Inflammatory macrophage treated with lipopolysaccharide for 4 hours (primary cell): ENCODE data around the gene TPSG1.
"Not testable (repeated sequence)": the region's sequence is repeated elsewhere in the genome, so short reads cannot be mapped to it uniquely, and the experiment has no call there.

Experiments
- DNase-seq: peaks from one replicate; pipeline ENCODE4 v3.0.0-alpha.2; 2020

Gene TPSG1

DNA sequence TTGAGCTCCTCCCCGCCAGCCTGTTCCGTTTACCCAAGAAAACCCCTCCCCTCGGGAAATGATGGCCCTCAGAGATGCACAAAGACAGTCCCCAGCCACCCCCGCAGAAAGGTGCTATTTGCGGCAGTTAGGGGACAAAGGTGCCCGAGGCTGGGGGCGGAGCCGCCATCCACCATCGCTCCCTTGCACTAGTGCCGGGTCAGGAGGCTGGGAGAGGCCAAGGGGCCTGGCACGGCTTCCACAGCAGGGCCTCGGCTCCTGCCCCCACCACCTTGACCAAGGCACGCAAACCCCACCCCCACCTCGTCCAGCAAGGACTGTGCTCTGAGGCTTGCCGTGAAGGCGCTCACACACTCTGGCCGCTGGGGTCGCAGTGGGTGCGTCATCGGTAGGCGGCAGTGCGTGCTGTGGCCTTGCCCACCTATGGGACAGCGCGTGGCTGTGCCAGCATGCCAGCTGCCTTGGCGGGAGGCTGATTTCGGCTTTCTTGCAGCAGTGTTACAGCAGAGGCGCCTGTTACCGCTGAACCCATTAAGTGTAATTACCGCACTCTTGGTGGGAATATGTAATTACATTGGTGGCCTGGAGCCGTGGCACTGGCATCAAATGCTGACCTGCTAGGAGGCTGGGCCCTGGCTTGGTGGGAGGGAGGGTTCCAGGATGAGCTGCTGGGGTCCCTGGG is 31.8 kb downstream of the TPSG1 start:
- DNase-seq: no peak

DNA sequence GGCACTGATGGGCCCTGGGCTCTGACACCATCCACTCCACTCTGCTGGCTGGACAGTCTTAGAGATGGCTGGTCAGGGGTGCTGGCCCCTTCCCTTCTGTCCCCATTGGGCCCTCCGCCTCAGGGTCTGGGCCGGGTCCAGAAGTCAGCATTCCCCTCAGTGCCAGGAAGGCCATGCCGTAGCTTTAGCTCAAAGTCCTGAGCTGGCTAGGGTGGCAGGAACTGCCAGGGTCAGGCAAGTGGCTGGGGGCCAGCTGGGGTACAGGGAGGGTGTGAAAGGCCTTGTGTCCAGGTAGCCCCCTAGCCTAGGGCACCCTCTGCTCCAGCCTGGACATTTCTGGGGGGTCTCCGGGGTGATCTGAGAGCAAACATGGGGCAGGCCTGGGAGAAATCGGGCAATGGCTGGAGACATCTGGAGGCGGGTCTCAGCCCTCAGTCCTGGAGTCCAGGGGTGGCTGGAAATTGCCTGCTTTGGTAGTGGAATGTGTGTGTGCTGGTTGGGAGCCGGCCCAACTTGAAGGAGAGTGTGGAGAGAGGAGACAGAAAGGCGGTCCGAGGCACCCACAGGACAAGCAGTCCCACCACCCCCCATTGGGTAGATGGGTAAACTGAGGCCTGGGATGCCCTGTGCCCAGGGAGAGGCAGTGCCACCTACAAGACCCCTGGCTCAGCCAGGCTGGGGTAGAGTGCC is 32.5 kb downstream of the TPSG1 start:
- no peak for DNase-seq

DNA sequence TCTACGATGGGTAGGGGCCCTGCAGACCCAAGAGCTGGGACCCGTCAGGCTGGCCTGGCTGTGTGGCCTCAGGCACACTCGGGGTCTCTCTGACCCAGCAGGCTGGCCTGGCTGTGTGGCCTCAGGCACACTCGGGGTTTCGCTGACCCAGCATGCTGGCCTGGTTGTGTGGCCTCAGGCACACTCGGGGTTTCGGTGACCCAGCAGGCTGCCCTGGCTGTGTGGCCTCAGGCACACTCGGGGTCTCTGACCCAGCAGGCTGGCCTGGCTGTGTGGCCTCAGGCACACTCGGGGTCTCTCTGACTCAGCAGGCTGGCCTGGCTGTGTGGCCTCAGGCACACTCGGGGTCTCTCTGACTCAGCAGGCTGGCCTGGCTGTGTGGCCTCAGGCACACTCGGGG is 34.3 kb downstream of the TPSG1 start:
- not testable (repeated sequence) for DNase-seq

- DNase-seq: no peak
Measured at GRCh38 chr16:1189455-1189854, 35.6 kb downstream of the TPSG1 start.

- DNase-seq: peak; percentile 10
Measured at GRCh38 chr16:1188432-1189189, 36.5 kb downstream of the TPSG1 start.

DNA sequence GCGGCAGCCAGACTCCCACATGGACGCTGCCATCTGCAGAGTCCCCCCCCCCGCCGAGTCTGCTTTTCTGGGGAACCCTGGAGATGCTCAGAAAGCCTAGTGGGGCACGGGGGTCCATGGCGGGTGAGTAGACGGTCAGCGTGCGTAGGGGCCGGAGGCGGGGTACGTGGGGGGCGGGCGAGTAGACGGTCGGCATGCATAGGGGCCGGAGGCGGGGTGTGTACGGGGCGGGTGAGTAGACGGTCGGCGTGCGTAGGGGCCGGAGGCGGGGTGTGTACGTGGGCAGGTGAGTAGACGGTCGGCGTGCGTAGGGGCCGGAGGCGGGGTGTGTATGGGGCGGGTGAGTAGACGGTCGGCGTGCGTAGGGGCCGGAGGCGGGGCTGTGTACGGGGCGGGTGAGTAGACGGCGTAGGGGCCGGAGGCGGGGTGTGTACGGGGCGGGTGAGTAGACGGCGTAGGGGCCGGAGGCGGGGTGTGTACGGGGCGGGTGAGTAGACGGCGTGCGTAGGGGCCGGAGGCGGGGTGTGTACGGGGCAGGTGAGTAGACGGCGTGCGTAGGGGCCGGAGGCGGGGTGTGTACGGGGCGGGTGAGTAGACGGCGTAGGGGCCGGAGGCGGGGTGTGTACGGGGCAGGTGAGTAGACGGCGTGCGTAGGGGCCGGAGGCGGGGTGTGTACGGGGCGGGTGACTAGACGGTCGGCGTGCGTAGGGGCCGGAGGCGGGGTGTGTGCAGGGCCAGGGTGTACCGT is 39.4 kb downstream of the TPSG1 start:
- not testable (repeated sequence) for DNase-seq

DNA sequence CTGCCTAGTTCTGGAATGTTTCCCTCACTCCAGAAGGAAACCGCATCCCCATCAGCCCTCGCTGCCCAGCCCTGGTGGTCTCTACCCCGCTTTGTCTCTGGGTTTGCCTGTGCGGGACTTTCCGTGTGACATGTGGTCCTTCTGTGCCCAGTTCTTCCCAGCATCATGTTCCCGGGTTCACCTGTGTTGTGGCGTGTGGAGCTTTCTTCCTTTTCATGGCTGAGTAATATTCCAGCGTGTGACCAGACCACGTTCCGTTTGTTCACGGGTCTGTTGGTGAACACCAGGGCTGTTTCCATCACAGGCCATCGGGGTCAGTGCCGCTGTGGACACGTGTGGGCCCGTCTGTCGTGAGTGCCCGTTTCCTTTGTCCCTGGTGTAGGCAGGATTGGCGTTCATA is 40.1 kb downstream of the TPSG1 start:
- no peak for DNase-seq

DNA sequence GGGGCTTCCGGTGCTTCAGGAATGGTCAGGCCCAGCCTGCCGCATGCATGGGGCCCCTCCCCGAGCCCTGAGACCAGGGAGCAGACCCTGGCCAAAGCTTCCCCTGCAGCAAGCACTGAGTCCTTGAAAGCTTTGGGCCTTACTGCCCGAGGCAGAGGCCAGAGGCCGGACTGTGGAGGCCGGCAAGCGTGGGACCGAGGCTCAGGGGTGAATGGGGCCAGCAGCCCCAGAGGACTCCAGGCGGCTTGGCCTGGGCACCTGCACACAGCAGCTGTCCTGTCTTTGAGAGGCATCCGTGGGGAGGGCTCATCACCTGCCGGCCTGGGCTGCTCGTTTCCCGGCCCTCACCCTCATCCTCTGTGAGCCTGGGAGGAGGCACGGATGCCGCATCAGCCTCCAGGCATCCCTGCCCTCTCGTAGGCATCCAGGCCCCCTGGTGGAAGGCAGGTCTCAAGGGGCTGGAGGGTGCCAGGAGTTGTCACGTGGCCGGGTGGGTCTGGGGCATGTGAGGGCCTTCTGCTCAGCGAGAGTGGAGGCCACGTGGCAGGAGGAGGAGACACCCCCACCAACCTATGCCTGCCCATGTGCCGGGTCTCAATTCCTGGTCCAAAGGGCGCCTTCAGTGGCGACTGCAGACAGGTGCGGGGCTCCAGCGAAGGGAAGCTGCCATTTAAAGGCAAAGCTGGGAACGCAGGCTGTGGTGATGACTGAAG is 40.8 kb downstream of the TPSG1 start:
- DNase-seq: no peak

GRCh38 chr16:1182950-1183907 is 41.8 kb downstream of the TPSG1 start:
- DNase-seq: no peak

GRCh38 chr16:1182316-1182671 is 42.8 kb downstream of the TPSG1 start:
- DNase-seq: no peak

DNA sequence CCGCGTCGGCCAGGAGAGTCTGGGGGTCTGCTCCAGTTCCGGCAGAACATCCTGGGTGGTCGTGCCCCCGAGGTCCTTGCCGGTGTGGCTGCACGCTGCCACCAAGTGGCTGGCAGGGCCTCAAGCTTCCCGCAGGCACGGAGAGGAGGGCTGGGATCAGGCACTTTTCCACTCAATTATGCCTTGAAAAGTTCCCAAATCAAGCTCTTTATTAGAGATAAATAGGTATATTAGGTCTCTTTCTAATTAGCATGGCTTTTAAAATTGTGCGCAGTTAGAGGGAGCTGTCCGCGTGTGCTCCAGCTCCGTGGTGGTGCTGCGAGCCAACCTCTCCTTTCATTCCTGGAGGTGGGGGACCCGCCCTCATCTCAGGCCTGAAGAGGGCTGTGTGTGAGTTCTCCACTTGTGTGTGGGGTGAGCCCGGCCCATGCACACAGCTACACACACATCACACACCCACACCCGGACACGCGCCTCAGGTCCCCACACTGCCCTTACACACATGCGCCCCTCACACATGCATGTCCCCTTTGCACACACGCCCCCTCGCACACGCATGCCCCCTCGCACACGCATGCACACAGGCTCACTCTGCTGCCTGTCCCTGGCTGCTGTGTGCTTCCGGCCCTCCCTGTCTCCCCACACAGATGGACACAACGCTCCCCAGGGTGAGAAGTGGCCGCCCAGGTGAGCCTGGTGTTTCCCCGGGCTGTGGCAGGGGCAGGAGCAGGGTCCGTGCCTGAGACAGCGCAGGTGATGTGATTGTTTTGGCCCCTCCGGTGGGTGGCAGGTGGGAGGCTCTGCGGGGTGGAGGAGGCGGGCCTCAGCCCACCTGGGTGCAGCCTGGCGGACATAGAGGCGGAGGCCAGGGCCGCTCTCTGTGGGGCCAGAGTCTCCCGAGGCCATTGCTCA is 43.4 kb downstream of the TPSG1 start:
- DNase-seq: no peak

DNA sequence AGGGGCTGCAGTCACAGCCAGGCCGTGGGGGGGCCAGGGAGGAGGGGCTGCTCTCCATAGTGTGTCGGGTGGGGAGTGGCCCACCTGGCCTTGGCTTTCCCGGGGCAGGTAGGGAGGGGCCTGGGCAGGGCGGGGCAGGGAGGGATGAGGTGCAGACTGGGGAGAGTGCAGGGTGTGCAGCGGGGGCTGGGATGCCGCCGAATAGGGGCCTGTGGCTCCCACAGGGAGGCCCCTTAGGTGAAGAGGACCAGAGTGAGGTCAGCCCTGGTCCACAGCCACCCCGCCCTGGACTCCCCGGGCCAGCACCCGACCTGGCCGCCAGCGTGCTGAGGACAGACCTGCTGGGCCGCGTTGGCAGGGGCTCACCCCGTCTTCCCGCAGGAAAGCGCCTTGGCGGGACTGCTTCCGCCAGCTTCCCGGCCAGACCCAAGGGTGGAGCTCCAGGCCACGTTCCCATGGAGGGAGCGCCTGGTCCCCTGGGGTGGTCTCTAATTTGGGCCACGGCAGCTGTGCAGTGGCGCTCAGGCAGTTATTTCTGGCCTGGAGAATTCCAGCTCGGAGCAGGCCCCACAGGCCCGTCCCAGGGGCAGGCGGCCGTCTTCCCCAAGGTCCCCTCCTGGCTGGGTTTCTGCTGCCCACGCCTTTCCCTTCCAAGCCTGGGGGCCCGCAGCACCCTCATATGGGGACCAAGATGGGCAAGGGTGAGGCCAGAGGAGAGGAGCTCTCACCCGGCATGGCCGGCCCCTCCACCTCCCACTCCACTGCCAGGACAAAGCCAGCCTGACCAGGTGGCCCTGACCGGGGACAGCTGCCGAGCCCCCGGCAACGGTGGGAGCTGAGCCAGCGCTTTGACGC is 44.3 kb downstream of the TPSG1 start:
- DNase-seq: no peak

DNA sequence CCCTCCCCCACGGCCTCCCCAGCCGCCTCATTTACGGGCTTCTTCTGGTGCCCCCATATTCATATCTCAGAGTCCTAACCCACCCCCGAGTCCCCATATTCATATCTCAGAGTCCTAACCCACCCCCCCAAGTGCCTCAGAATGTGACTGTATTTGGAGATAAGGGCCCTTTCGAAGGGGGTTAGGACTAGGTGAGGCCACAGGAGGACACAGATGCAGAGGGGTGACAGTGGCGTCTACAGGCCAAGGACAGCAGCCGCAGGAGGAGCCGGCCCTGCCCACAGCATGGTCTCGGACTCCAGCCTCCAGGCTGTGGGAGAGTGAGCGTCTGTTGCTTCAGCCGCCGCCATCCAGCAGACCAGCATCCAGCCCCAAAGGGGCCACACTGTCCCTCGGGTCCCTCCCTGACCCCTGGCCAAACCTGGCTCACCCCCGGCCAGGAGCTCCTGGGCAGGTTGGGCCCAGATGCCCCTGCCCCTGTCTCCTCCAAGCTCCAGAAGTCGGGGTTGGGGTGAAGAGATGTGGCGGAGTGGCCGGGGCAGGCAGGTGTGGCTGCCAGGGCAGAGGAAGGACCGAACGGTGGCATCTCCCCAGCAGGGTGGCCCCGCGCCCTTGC is 46.7 kb downstream of the TPSG1 start:
- DNase-seq: no peak

GRCh38 chr16:1177750-1178149 is 47.3 kb downstream of the TPSG1 start:
- DNase-seq: no peak

GRCh38 chr16:1177053-1177452 is 48.0 kb downstream of the TPSG1 start:
- no peak for DNase-seq

DNA sequence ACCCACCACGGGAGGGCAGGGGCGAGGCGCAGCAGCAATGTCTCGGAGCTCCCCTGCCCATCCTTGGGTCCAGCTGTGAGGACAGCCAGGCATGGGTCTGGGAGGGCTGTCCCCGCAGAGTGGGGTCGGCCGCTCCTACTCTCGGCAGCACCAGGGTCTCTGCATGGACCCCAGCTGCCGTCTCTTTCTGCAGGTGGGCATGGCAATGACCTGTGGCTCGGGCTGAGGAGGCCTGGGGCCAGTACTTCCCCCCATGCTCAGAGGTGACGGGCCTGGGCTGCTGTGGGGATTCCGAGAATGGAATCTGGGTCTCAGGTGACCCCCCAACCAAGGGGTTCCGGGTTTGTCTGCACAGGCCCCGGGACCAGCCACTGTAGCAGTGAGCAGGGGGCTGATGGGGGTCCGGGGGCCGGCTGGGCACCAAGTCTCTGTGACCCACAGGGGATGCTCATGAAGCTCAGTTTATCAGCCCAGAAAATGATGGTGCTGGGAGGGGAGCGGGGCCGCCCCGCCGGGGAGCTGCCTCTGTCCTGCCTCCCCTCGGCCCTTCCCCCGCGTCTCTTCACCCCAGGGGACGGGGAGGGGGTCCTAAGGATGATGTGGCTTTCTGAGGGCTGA is 48.7 kb downstream of the TPSG1 start:
- DNase-seq: no peak

GRCh38 chr16:1175566-1176279 is 49.3 kb downstream of the TPSG1 start:
- DNase-seq: no peak
